ENCODE data around the gene NCF1.
"Not testable (repeated sequence)": the region's sequence is repeated elsewhere in the genome, so short reads cannot be mapped to it uniquely, and the experiment has no call there.

The NCF1 gene

GRCh38 chr7:74770062-74770461 lies 3.7 kb upstream of the NCF1 start:
- H3K4me3 ChIP-seq (replicated peaks; ENCODE audit: low read depth, low read length); DNase-seq (ENCODE audit: low read depth): not testable (repeated sequence)

- not testable (repeated sequence) for H3K4me3 ChIP-seq (replicated peaks; ENCODE audit: low read depth, low read length); DNase-seq (ENCODE audit: low read depth)
Measured at GRCh38 chr7:74772093-74772492, 1.7 kb upstream of the NCF1 start.

- not testable (repeated sequence) for DNase-seq (ENCODE audit: low read depth); H3K4me3 ChIP-seq (replicated peaks; ENCODE audit: low read depth, low read length)
Measured at GRCh38 chr7:74775111-74775510, 1.3 kb downstream of the NCF1 start.

GRCh38 chr7:74779053-74779452 lies 5.2 kb downstream of the NCF1 start:
- not testable (repeated sequence) for DNase-seq (ENCODE audit: low read depth); H3K4me3 ChIP-seq (replicated peaks; ENCODE audit: low read depth, low read length)

GRCh38 chr7:74781746-74782145 lies 7.9 kb downstream of the NCF1 start:
- not testable (repeated sequence) for DNase-seq (ENCODE audit: low read depth); H3K4me3 ChIP-seq (replicated peaks; ENCODE audit: low read depth, low read length)

- DNase-seq (ENCODE audit: low read depth); H3K4me3 ChIP-seq (replicated peaks; ENCODE audit: low read depth, low read length): not testable (repeated sequence)
Measured at GRCh38 chr7:74783595-74783994, 9.8 kb downstream of the NCF1 start.

GRCh38 chr7:74788369-74789150 lies 14.7 kb downstream of the NCF1 start:
- peak; percentile 86 for DNase-seq (ENCODE audit: low read depth)
- H3K4me3 ChIP-seq (replicated peaks; ENCODE audit: low read depth, low read length): peak overlapping the region; percentile 28

- not testable (repeated sequence) for H3K4me3 ChIP-seq (replicated peaks; ENCODE audit: low read depth, low read length); DNase-seq (ENCODE audit: low read depth)
Measured at GRCh38 chr7:74789200-74789736, 15.5 kb downstream of the NCF1 start.

GRCh38 chr7:74797848-74798622 lies 24.2 kb downstream of the NCF1 start:
- not testable (repeated sequence) for DNase-seq (ENCODE audit: low read depth); H3K4me3 ChIP-seq (replicated peaks; ENCODE audit: low read depth, low read length)

GRCh38 chr7:74798644-74799043 lies 24.8 kb downstream of the NCF1 start:
- not testable (repeated sequence) for DNase-seq (ENCODE audit: low read depth); H3K4me3 ChIP-seq (replicated peaks; ENCODE audit: low read depth, low read length)

- DNase-seq (ENCODE audit: low read depth); H3K4me3 ChIP-seq (replicated peaks; ENCODE audit: low read depth, low read length): not testable (repeated sequence)
Measured at GRCh38 chr7:74815882-74816281, 42.1 kb downstream of the NCF1 start.

- not testable (repeated sequence) for H3K4me3 ChIP-seq (replicated peaks; ENCODE audit: low read depth, low read length); DNase-seq (ENCODE audit: low read depth)
Measured at GRCh38 chr7:74820146-74820805, 46.5 kb downstream of the NCF1 start.

GRCh38 chr7:74821259-74821658 lies 47.4 kb downstream of the NCF1 start:
- DNase-seq (ENCODE audit: low read depth); H3K4me3 ChIP-seq (replicated peaks; ENCODE audit: low read depth, low read length): not testable (repeated sequence)

GRCh38 chr7:74829959-74830358 lies 56.1 kb downstream of the NCF1 start:
- DNase-seq (ENCODE audit: low read depth); H3K4me3 ChIP-seq (replicated peaks; ENCODE audit: low read depth, low read length): not testable (repeated sequence)

GRCh38 chr7:74830411-74830810 lies 56.6 kb downstream of the NCF1 start:
- DNase-seq (ENCODE audit: low read depth); H3K4me3 ChIP-seq (replicated peaks; ENCODE audit: low read depth, low read length): not testable (repeated sequence)

Measured in fibroblast of pulmonary artery (primary cell).